Astrocyte of the cerebellum (primary cell): Measurements from ENCODE around the gene TMEM131L.

Experiments
- DNase-seq: peaks from one replicate; pipeline ENCODE4 v3.0.0-alpha.2; 2011; ENCODE audit warnings: low read depth
- H3K4me3 ChIP-seq: 2 replicates; pipeline ENCODE4 v1.5.1; 2011; ENCODE audit warnings: mild to moderate bottlenecking, low read depth, low read length, moderate library complexity
- CTCF ChIP-seq: IDR thresholded peaks from 2 replicates; pipeline ENCODE4 v1.5.1; 2012; ENCODE audit warnings: low read length, low read depth, moderate library complexity, mild to moderate bottlenecking; ENCODE audit errors: missing control alignments
- in situ Hi-C: cut with HindIII; loops from 2 replicates; pipeline ENCODE4 v1.10.0; 2017; ENCODE audit warnings: low sequenced_read_pairs

The TMEM131L gene

GRCh38 chr4:153528705-153529485, 62.7 kb downstream of the TMEM131L start:
- DNase-seq: no peak
- TF ChIP-seq CTCF: no peak
- in situ Hi-C loops: no loop called here
- no peak overlapping the region for H3K4me3 ChIP-seq

- DNase-seq: no peak
- in situ Hi-C loops: no loop called here
- no peak for TF ChIP-seq CTCF
- no peak overlapping the region for H3K4me3 ChIP-seq
Measured at GRCh38 chr4:153529646-153530045, 63.5 kb downstream of the TMEM131L start.

- DNase-seq: no peak
- TF ChIP-seq CTCF: no peak
- H3K4me3 ChIP-seq: no peak overlapping the region
- in situ Hi-C loops: no loop called here
Measured at GRCh38 chr4:153530284-153530999, 64.3 kb downstream of the TMEM131L start.

GRCh38 chr4:153531000-153531358, 64.8 kb downstream of the TMEM131L start:
- peak; percentile 22 for TF ChIP-seq CTCF
- in situ Hi-C loops: no loop called here
- no peak for DNase-seq
- no peak overlapping the region for H3K4me3 ChIP-seq

GRCh38 chr4:153531976-153532626, 65.9 kb downstream of the TMEM131L start:
- no peak for TF ChIP-seq CTCF
- no peak for DNase-seq
- no peak overlapping the region for H3K4me3 ChIP-seq
- in situ Hi-C loops: no loop called here

- H3K4me3 ChIP-seq: no peak overlapping the region
- DNase-seq: no peak
- no peak for TF ChIP-seq CTCF
- in situ Hi-C loops: no loop called here
Measured at GRCh38 chr4:153532636-153533035, 66.5 kb downstream of the TMEM131L start.
